SK-N-MC (cell line): ENCODE data around the gene SOX10.

Experiments used
- DNase-seq: peaks from one replicate; pipeline ENCODE4 v3.0.0-alpha.2; 2011; ENCODE audit warnings: low read depth, low spot score
- H3K27ac ChIP-seq: fragments of 200-600 bp; sonication (generic); 2 replicates; pipeline ENCODE4 v1.5.1; 2016; ENCODE audit warnings: mixed run types
- H3K36me3 ChIP-seq: fragments of 200-600 bp; sonication (generic); 2 replicates; pipeline ENCODE4 v1.6.1; 2017; ENCODE audit warnings: antibody characterized with exemption, low read length, mixed read lengths; ENCODE audit not compliant: insufficient read depth
- H3K4me3 ChIP-seq: fragments of 200-600 bp; sonication (generic); 2 replicates; pipeline ENCODE4 v1.5.1; 2016
- H3K9ac ChIP-seq: fragments of 200-600 bp; sonication (generic); 2 replicates; pipeline ENCODE4 v1.8.0; 2017; ENCODE audit warnings: mixed run types, mixed read lengths; ENCODE audit not compliant: insufficient read length
- H3K9me3 ChIP-seq: fragments of 200-600 bp; sonication (generic); 2 replicates; pipeline ENCODE4 v1.6.1; 2017; ENCODE audit warnings: low read depth, mild to moderate bottlenecking, antibody characterized with exemption, low read length, moderate library complexity, mixed read lengths
- EZH2 ChIP-seq: fragments of 200-600 bp; sonication (generic); IDR thresholded peaks from one replicate; pipeline ENCODE4 v1.6.1; 2017; ENCODE audit warnings: antibody characterized with exemption
- FOXP2 ChIP-seq: optimal IDR thresholded peaks from 2 replicates; pipeline ENCODE3; 2011; ENCODE audit warnings: mild to moderate bottlenecking, moderate library complexity; ENCODE audit not compliant: insufficient read depth; ENCODE audit errors: extremely low read length, control extremely low read depth
- POLR2AphosphoS5 ChIP-seq: IDR thresholded peaks from 2 replicates; pipeline ENCODE4 v1.6.1; 2012; ENCODE audit warnings: mild to moderate bottlenecking, low read depth, low read length, borderline replicate concordance

SOX10 gene

GRCh38 chr22:37994982-37995381, 10.6 kb upstream of the SOX10 start:
- no peak overlapping the region for H3K9ac ChIP-seq
- no peak for TF ChIP-seq EZH2
- H3K9me3 ChIP-seq = no peaks in the 10 kb centered on the region
- no peak overlapping the region for H3K4me3 ChIP-seq
- no peak overlapping the region for H3K27ac ChIP-seq
- H3K36me3 ChIP-seq = no peaks in the 10 kb centered on the region
- DNase-seq = no peak

- no peak overlapping the region for H3K9ac ChIP-seq
- H3K36me3 ChIP-seq = no peaks in the 10 kb centered on the region
- H3K9me3 ChIP-seq = no peaks in the 10 kb centered on the region
- no peak for TF ChIP-seq FOXP2
- TF ChIP-seq POLR2AphosphoS5 = no peak
- no peak for TF ChIP-seq EZH2
- no peak overlapping the region for H3K27ac ChIP-seq
- no peak for DNase-seq
- no peak overlapping the region for H3K4me3 ChIP-seq
These were observed 9.7 kb upstream of the SOX10 start for GRCh38 chr22:37994049-37994448.

- TF ChIP-seq FOXP2 (no peak), EZH2 (no peak), POLR2AphosphoS5 (no peak)
- Histone ChIP-seq H3K36me3 (no peaks in the 10 kb centered on the region), H3K9ac (no peak overlapping the region), H3K4me3 (no peak overlapping the region), H3K9me3 (no peaks in the 10 kb centered on the region), H3K27ac (no peak overlapping the region)
- no peak for DNase-seq
These were observed 7.5 kb upstream of the SOX10 start for GRCh38 chr22:37991731-37992442.

- Histone ChIP-seq H3K27ac (no peak overlapping the region), H3K9me3 (no peaks in the 10 kb centered on the region), H3K4me3 (no peak overlapping the region), H3K9ac (no peak overlapping the region), H3K36me3 (no peaks in the 10 kb centered on the region)
- no peak for DNase-seq
- TF ChIP-seq POLR2AphosphoS5 (no peak), FOXP2 (no peak), EZH2 (no peak)
These were observed 6.5 kb upstream of the SOX10 start for GRCh38 chr22:37990862-37991261.

- Histone ChIP-seq H3K27ac (no peak overlapping the region), H3K9me3 (no peaks in the 10 kb centered on the region), H3K4me3 (no peak overlapping the region), H3K36me3 (no peaks in the 10 kb centered on the region), H3K9ac (no peak overlapping the region)
- no peak for DNase-seq
- TF ChIP-seq POLR2AphosphoS5 (no peak), FOXP2 (no peak), EZH2 (no peak)
These were observed 5.9 kb upstream of the SOX10 start for GRCh38 chr22:37990301-37990700.

GRCh38 chr22:37989146-37990045, 5.0 kb upstream of the SOX10 start:
- no peak overlapping the region for H3K27ac ChIP-seq
- H3K9ac ChIP-seq = no peak overlapping the region

GRCh38 chr22:37986371-37986770, 2.0 kb upstream of the SOX10 start:
- Histone ChIP-seq H3K9ac (no peak overlapping the region), H3K36me3 (no peaks in the 10 kb centered on the region), H3K4me3 (no peak overlapping the region), H3K9me3 (no peaks in the 10 kb centered on the region), H3K27ac (no peak overlapping the region)
- TF ChIP-seq FOXP2 (no peak), EZH2 (no peak), POLR2AphosphoS5 (no peak)
- DNase-seq = no peak

More at GRCh38 chr22:37989146-37990045, 5.0 kb upstream of the SOX10 start:
- no peak overlapping the region for H3K4me3 ChIP-seq
- no peak for DNase-seq
- no peaks in the 10 kb centered on the region for H3K9me3 ChIP-seq
- TF ChIP-seq POLR2AphosphoS5 (no peak), FOXP2 (no peak), EZH2 (no peak)
- H3K36me3 ChIP-seq = no peaks in the 10 kb centered on the region

- no peaks in the 10 kb centered on the region for H3K9me3 ChIP-seq
- H3K4me3 ChIP-seq = no peak overlapping the region
- H3K27ac ChIP-seq = no peak overlapping the region
- no peak for TF ChIP-seq EZH2
- no peak for DNase-seq
- no peak overlapping the region for H3K9ac ChIP-seq
- no peaks in the 10 kb centered on the region for H3K36me3 ChIP-seq
These were observed 1.5 kb upstream of the SOX10 start for GRCh38 chr22:37985751-37986281.
